Measurements from ENCODE around the gene REEP5.

GRCh38 chr5:112940670-112941069 lies 18.6 kb upstream of the REEP5 start:
- no peak for TF ChIP-seq CTCF (IDR thresholded peaks at IDR 0.05; ENCODE audit: low read length)
- TF ChIP-seq EZH2phosphoT487 (IDR thresholded peaks at IDR 0.05; ENCODE audit: low read length), result no peak
- no peak for TF ChIP-seq EZH2 (optimal IDR thresholded peaks at IDR 0.05; ENCODE audit: low read depth, low read length)

Data from MM.1S (cell line).